ENCODE measurements around the gene GJA1.
A peak's percentile ranks its signal among the peaks of the same experiment; 100 is the strongest.

The GJA1 gene

DNA sequence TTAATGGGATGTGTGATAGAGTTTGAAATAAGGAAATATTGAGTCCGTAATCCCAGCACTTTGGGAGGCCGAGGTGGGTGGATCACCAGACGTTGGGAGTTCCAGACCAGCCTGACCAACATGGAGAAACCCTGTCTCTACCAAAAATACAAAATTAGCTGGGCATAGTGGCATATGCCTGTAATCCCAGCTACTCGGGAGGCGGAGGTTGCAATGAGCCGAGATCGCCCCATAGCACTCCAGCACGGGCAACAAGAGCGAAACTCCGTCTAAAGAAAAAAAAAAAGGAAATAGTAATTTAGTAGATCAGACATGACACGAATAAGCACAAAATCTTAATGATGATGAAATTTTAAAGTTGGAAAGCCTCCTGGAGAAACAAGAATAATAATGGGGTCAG, 14.8 kb downstream of the GJA1 start:
- Histone ChIP-seq H3K4me1 (ENCODE audit: control insufficient read depth, insufficient read depth, low read length) (peaks cover 15% of the 10 kb centered on the region; the same call in 1 of the 2 replicates), H3K27me3 (ENCODE audit: control insufficient read depth, insufficient read depth, low read length) (no peaks in the 10 kb centered on the region), H3K4me3 (ENCODE audit: low read depth, low read length) (no peak overlapping the region), H3K9ac (ENCODE audit: low read depth, low read length) (no peak overlapping the region), H3K36me3 (ENCODE audit: control insufficient read depth, insufficient read depth, low read length) (peaks cover 47% of the 10 kb centered on the region), H3K27ac (ENCODE audit: low read depth, low read length) (no peak overlapping the region), H3K9me3 (ENCODE audit: control insufficient read depth, insufficient read depth, low read length) (no peaks in the 10 kb centered on the region)

DNA sequence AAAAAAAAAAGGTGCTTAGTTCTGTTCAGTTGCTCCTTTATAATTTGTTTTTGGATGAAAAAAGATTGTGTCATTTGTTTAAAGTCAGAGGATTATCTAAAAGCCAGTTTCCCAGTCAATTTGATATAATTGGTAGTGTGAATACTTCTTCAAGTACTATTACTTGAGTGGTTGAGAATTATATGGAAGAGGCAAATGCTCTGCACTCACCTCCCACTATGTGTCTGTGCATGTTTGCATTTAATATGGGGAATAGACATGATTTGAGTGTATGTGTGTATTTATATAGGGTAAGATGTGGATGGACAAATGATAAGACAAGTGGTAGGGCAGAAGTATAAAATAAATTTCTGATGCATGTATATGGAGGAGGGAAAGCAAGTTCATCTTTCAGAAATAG, 15.8 kb downstream of the GJA1 start:
- H3K36me3 ChIP-seq (ENCODE audit: control insufficient read depth, insufficient read depth, low read length) = peaks cover 39% of the 10 kb centered on the region
- H3K4me3 ChIP-seq (ENCODE audit: low read depth, low read length) = no peak overlapping the region
- H3K27me3 ChIP-seq (ENCODE audit: control insufficient read depth, insufficient read depth, low read length) = no peaks in the 10 kb centered on the region
- no peak overlapping the region for H3K9ac ChIP-seq (ENCODE audit: low read depth, low read length)
- H3K27ac ChIP-seq (ENCODE audit: low read depth, low read length) = no peak overlapping the region
- no peaks in the 10 kb centered on the region for H3K9me3 ChIP-seq (ENCODE audit: control insufficient read depth, insufficient read depth, low read length)
- H3K4me1 ChIP-seq (ENCODE audit: control insufficient read depth, insufficient read depth, low read length) = peaks cover 13% of the 10 kb centered on the region

DNA sequence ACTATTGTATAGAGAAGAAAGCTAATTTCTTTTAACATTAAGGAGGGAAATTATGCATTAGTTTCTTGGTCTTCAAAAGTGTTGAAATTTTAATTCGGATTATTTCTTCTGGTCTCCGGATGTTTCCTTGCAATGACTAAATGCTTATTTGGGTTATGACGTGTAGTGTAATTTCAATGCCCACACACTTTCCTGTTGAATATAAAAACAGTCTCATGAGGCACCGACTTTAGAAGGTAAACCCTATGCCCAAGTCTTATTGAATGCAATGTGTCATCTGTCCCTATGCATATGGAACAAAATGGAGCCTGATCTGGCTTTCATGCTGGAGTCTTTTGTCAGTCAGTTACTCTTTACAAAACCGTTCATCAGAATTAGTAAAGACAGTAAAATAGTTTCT, 17.7 kb downstream of the GJA1 start:
- Histone ChIP-seq H3K9ac (ENCODE audit: low read depth, low read length) (no peak overlapping the region), H3K4me1 (ENCODE audit: control insufficient read depth, insufficient read depth, low read length) (peaks cover 9% of the 10 kb centered on the region), H3K36me3 (ENCODE audit: control insufficient read depth, insufficient read depth, low read length) (peaks cover 19% of the 10 kb centered on the region), H3K4me3 (ENCODE audit: low read depth, low read length) (no peak overlapping the region), H3K9me3 (ENCODE audit: control insufficient read depth, insufficient read depth, low read length) (no peaks in the 10 kb centered on the region), H3K27ac (ENCODE audit: low read depth, low read length) (peak overlapping the region; percentile 33), H3K27me3 (ENCODE audit: control insufficient read depth, insufficient read depth, low read length) (no peaks in the 10 kb centered on the region)

DNA sequence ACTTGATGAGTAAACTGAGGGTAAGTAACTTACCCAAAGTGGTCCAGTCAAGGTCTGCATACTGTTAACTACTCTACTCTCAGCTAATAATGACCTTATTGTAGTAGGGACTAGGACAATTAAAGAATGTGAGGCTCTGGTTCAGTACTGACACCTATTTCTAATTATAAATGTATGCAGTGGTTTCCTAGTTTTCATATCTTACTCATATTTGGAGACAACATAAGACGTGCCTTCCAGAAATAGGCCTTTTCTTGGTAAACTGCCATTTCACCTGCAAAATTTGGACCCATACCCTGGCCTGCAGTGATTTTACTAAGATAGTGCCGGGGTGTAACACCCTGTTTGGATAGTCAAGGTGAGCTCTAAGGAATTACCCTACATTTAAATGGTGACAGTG, 24.7 kb downstream of the GJA1 start:
- no peak overlapping the region for H3K4me3 ChIP-seq (ENCODE audit: low read depth, low read length)
- no peak overlapping the region for H3K9ac ChIP-seq (ENCODE audit: low read depth, low read length)
- H3K36me3 ChIP-seq (ENCODE audit: control insufficient read depth, insufficient read depth, low read length) = no peaks in the 10 kb centered on the region
- H3K4me1 ChIP-seq (ENCODE audit: control insufficient read depth, insufficient read depth, low read length) = peaks cover 3% of the 10 kb centered on the region; the same call in 1 of the 2 replicates
- no peaks in the 10 kb centered on the region for H3K9me3 ChIP-seq (ENCODE audit: control insufficient read depth, insufficient read depth, low read length)
- H3K27me3 ChIP-seq (ENCODE audit: control insufficient read depth, insufficient read depth, low read length) = no peaks in the 10 kb centered on the region
- H3K27ac ChIP-seq (ENCODE audit: low read depth, low read length) = no peak overlapping the region

DNA sequence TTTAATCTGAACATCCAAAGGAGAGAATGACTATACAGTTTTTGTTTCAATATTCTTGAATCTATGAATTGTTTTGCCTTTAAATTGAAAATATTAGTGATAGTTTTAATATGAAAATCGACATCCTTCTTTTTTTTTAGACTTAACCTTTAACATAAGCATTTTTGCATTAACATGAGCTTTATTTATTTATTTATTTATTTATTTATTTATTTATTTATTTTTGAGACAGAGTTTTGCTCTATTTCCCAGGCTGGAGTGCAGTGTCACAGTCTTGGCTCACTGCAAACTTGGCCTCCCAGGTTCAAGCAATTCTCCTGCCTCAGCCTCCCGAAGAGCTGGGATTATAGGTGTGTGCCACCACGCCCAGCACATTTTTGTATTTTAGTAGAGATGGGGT, 27.6 kb downstream of the GJA1 start:
- H3K27me3 ChIP-seq (ENCODE audit: control insufficient read depth, insufficient read depth, low read length) = no peaks in the 10 kb centered on the region

DNA sequence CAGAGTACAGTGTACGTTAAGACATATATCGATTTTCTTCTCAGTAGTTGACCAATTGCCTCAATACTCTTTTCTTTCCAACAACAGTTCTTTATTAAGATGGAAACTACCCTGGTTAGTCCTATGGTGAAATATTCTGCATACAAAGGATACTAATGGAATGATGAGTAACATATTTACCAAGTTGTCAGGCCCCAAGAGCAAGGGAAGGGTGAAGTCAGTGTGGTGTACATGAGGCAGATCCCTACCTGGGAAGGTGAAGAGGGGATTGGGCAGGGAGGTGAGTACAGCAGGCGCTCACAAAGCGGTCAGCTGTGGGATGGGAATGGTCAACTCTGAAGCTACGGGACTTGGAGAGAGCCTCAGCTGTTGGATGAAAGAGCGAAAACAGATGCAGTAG, 29.7 kb downstream of the GJA1 start:
- no peak overlapping the region for H3K9ac ChIP-seq (ENCODE audit: low read depth, low read length)
- no peaks in the 10 kb centered on the region for H3K27me3 ChIP-seq (ENCODE audit: control insufficient read depth, insufficient read depth, low read length)
- no peaks in the 10 kb centered on the region for H3K9me3 ChIP-seq (ENCODE audit: control insufficient read depth, insufficient read depth, low read length)
- H3K4me1 ChIP-seq (ENCODE audit: control insufficient read depth, insufficient read depth, low read length) = no peaks in the 10 kb centered on the region
- H3K4me3 ChIP-seq (ENCODE audit: low read depth, low read length) = no peak overlapping the region
- no peak overlapping the region for H3K27ac ChIP-seq (ENCODE audit: low read depth, low read length)
- no peaks in the 10 kb centered on the region for H3K36me3 ChIP-seq (ENCODE audit: control insufficient read depth, insufficient read depth, low read length)

More for the DNA sequence above, 27.6 kb downstream of the GJA1 start:
- no peaks in the 10 kb centered on the region for H3K36me3 ChIP-seq (ENCODE audit: control insufficient read depth, insufficient read depth, low read length)
- H3K9me3 ChIP-seq (ENCODE audit: control insufficient read depth, insufficient read depth, low read length) = no peaks in the 10 kb centered on the region
- no peak overlapping the region for H3K4me3 ChIP-seq (ENCODE audit: low read depth, low read length)
- no peak overlapping the region for H3K9ac ChIP-seq (ENCODE audit: low read depth, low read length)
- H3K4me1 ChIP-seq (ENCODE audit: control insufficient read depth, insufficient read depth, low read length) = no peaks in the 10 kb centered on the region
- no peak overlapping the region for H3K27ac ChIP-seq (ENCODE audit: low read depth, low read length)

DNA sequence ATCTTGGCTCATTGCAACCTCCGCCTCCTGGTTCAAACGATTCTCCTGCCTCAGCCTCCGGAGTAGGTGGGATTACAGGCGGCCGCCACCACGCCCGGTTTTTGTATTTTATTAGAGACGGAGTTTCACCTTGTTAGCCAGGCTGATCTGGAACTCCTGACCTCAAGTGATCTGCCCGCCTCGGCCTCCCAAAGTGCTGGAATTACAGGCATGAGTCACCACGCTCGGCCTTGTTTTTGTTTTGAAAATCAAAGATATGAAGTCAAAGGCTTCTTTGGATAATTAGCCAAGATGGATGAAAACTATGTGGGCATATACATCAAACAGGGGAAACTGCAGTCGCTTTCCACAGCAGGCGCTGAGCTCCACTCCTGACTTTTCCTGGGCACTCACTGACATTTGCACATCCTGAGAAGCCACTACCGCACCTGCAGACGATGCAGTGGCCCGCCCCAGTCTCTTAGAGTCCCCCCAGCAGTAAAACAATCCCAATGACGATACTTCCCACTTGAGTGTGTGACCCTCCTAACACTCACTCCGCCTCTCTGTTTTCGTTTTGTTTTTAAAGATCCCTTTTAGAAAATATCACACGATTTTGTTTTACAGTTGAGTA, 44.1 kb downstream of the GJA1 start:
- H3K4me3 ChIP-seq (ENCODE audit: low read depth, low read length) = no peak overlapping the region
- H3K9ac ChIP-seq (ENCODE audit: low read depth, low read length) = no peak overlapping the region
- H3K9me3 ChIP-seq (ENCODE audit: control insufficient read depth, insufficient read depth, low read length) = no peaks in the 10 kb centered on the region
- H3K27me3 ChIP-seq (ENCODE audit: control insufficient read depth, insufficient read depth, low read length) = no peaks in the 10 kb centered on the region
- peaks cover 12% of the 10 kb centered on the region; the same call in 1 of the 2 replicates for H3K4me1 ChIP-seq (ENCODE audit: control insufficient read depth, insufficient read depth, low read length)
- H3K27ac ChIP-seq (ENCODE audit: low read depth, low read length) = no peak overlapping the region
- H3K36me3 ChIP-seq (ENCODE audit: control insufficient read depth, insufficient read depth, low read length) = no peaks in the 10 kb centered on the region

DNA sequence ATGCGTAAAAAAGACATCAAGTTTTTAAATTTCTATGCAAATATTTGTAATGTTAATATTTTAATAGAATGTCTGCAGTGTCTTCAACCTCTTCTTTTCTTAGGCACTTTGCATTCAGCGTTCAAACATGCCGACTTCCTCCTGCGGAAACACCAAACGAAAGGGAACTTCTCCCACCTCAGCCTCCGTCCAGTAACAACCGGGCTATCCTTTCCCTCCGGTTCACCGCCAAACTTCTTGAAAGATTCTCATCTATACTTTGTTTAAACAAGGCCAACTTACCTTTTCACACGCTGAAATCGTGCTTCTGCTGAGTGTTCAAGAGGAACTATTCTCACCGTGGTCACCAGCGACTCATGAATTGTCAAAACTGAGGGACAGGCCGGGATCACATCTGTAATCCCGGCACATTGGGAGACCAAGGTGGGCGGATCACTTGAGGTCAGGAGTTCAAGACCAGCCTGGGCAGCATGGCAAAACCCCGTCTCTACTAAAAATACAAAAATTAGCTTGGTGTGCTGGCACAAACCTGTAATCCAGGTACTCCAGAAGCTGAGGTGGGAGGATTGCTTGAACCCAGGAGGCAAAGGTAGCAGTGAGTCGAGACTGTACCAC, 44.8 kb downstream of the GJA1 start:
- no peak overlapping the region for H3K4me3 ChIP-seq (ENCODE audit: low read depth, low read length)
- peaks cover 17% of the 10 kb centered on the region for H3K4me1 ChIP-seq (ENCODE audit: control insufficient read depth, insufficient read depth, low read length)
- H3K27ac ChIP-seq (ENCODE audit: low read depth, low read length) = no peak overlapping the region

DNA sequence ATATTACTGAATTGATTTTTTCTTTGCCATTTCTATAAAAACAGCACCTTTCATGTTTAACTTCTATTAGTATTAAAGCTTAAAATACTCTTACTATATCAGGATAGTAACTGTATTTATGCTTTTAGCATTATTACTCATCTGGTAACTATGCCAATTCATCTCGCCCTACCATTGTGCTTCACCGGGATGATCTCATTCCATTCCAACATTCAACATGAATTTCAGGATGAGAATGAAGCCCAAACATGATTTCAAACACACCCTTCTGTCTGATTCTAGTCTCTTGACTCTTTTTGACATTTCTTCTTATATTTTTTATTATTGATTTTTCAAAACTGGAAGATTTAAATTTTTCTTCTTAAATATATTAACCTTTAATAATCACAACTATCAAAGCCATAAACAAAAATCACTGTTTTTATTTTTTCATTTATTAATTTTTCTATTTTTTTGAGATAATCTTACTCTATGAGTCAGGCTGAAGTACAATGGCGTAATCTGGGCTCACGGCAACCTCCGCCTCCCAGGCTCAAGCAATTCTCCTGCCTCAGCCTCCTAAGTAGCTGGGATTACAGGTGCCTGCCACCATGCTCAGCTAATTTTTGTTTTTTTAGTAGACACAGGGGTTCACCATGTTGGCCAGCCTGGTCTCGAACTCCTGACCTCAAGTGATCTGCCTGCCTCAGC, 46.7 kb downstream of the GJA1 start:
- no peaks in the 10 kb centered on the region for H3K9me3 ChIP-seq (ENCODE audit: control insufficient read depth, insufficient read depth, low read length)
- no peaks in the 10 kb centered on the region for H3K36me3 ChIP-seq (ENCODE audit: control insufficient read depth, insufficient read depth, low read length)
- no peak overlapping the region for H3K27ac ChIP-seq (ENCODE audit: low read depth, low read length)
- H3K27me3 ChIP-seq (ENCODE audit: control insufficient read depth, insufficient read depth, low read length) = no peaks in the 10 kb centered on the region
- no peak overlapping the region for H3K4me3 ChIP-seq (ENCODE audit: low read depth, low read length)
- no peak overlapping the region for H3K9ac ChIP-seq (ENCODE audit: low read depth, low read length)
- peaks cover 26% of the 10 kb centered on the region for H3K4me1 ChIP-seq (ENCODE audit: control insufficient read depth, insufficient read depth, low read length)

More for the DNA sequence above, 44.8 kb downstream of the GJA1 start:
- no peaks in the 10 kb centered on the region for H3K27me3 ChIP-seq (ENCODE audit: control insufficient read depth, insufficient read depth, low read length)
- H3K9me3 ChIP-seq (ENCODE audit: control insufficient read depth, insufficient read depth, low read length) = no peaks in the 10 kb centered on the region
- H3K36me3 ChIP-seq (ENCODE audit: control insufficient read depth, insufficient read depth, low read length) = no peaks in the 10 kb centered on the region
- H3K9ac ChIP-seq (ENCODE audit: low read depth, low read length) = no peak overlapping the region

DNA sequence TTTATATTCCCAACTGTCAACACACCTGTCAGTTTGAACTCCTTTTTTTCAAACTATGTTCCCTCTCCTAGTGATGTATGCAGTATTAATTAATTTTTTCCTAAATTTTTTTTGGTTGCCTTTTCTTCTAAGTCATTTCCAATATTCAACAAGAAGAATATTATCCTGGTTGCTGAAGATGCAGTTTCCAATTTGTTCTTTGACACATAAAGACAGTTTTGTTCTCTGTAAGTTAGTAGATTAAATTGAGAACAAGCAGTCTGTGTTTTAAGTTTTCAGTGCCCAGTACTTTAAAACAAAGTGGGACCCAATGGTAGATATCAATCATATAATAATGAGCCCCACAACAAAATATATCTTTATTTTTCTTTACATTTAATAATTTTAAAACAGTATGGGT, 47.3 kb downstream of the GJA1 start:
- no peaks in the 10 kb centered on the region for H3K36me3 ChIP-seq (ENCODE audit: control insufficient read depth, insufficient read depth, low read length)
- peaks cover 30% of the 10 kb centered on the region for H3K4me1 ChIP-seq (ENCODE audit: control insufficient read depth, insufficient read depth, low read length)
- H3K27ac ChIP-seq (ENCODE audit: low read depth, low read length) = no peak overlapping the region
- H3K27me3 ChIP-seq (ENCODE audit: control insufficient read depth, insufficient read depth, low read length) = no peaks in the 10 kb centered on the region
- H3K4me3 ChIP-seq (ENCODE audit: low read depth, low read length) = no peak overlapping the region
- H3K9ac ChIP-seq (ENCODE audit: low read depth, low read length) = no peak overlapping the region
- H3K9me3 ChIP-seq (ENCODE audit: control insufficient read depth, insufficient read depth, low read length) = no peaks in the 10 kb centered on the region

DNA sequence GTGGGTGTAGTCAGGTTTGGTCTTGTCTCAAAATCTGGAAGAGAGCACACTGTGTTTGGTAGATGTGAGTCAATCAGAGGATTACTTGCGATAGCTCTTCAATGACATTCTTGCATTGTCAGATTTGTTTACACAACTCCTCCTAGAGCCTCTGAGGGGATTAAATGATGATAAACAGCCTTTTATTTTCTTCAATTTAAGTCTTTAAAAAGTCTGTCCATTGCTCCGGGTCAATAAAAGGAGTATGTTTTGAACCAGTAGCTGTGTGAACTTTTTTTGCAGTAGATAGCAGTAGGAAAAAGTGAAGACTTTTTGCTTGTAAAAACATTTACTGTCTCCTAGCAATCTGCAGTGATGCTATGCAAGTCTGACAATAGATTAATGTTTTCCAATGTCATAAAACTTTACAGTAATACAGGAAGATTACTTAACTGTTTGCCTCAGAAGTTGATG, 49.9 kb downstream of the GJA1 start:
- Histone ChIP-seq H3K27ac (ENCODE audit: low read depth, low read length) (peak overlapping the region; percentile 70), H3K9me3 (ENCODE audit: control insufficient read depth, insufficient read depth, low read length) (no peaks in the 10 kb centered on the region), H3K27me3 (ENCODE audit: control insufficient read depth, insufficient read depth, low read length) (no peaks in the 10 kb centered on the region), H3K4me3 (ENCODE audit: low read depth, low read length) (no peak overlapping the region), H3K9ac (ENCODE audit: low read depth, low read length) (no peak overlapping the region), H3K4me1 (ENCODE audit: control insufficient read depth, insufficient read depth, low read length) (peaks cover 43% of the 10 kb centered on the region), H3K36me3 (ENCODE audit: control insufficient read depth, insufficient read depth, low read length) (no peaks in the 10 kb centered on the region)

Data from HUES48 (cell line).